Osteocyte (in vitro differentiated cells): ENCODE measurements around the gene PCDHB8. TPM values are rescaled to one million over a fixed set of nuclear protein-coding genes. Genes with fewer than 3 reads are reported as not detected.
"Not testable (repeated sequence)": the region's sequence is repeated elsewhere in the genome, so short reads cannot be mapped to it uniquely, and the experiment has no call there.

Source experiments
- DNase-seq: peaks from one replicate; pipeline ENCODE4 v3.0.0; 2021; ENCODE audit warnings: mixed read lengths; ENCODE audit not compliant: unreplicated experiment; ENCODE audit errors: extremely low spot score
- H3K27ac Mint-ChIP-seq: one replicate; pipeline ENCODE4 v1.8.0; 2021; ENCODE audit warnings: mild to moderate bottlenecking, mixed read lengths; ENCODE audit not compliant: unreplicated experiment
- H3K27me3 Mint-ChIP-seq: one replicate; pipeline ENCODE4 v1.8.0; 2021; ENCODE audit warnings: mixed read lengths; ENCODE audit not compliant: unreplicated experiment
- H3K36me3 Mint-ChIP-seq: one replicate; pipeline ENCODE4 v1.8.0; 2021; ENCODE audit warnings: mixed read lengths; ENCODE audit not compliant: unreplicated experiment
- H3K4me1 Mint-ChIP-seq: one replicate; pipeline ENCODE4 v1.8.0; 2021; ENCODE audit warnings: mixed read lengths; ENCODE audit not compliant: unreplicated experiment
- H3K4me3 Mint-ChIP-seq: one replicate; pipeline ENCODE4 v1.8.0; 2021; ENCODE audit warnings: mild to moderate bottlenecking, moderate library complexity, mixed read lengths; ENCODE audit not compliant: unreplicated experiment
- H3K9me3 Mint-ChIP-seq: one replicate; pipeline ENCODE4 v1.8.0; 2021; ENCODE audit warnings: mixed read lengths; ENCODE audit not compliant: unreplicated experiment
- total RNA-seq: library from RNA; stranded (reverse); gene quantifications from 2 replicates; pipeline ENCODE4 v1.2.1, GENCODE V29; 2021
- TF ChIP-seq, protein P1 (sequence below): fragments of 200-600 bp; sonication (generic); IDR thresholded peaks from 2 replicates; pipeline ENCODE4 v1.5.0; 2021; ENCODE audit warnings: antibody characterized with exemption, mild to moderate bottlenecking, moderate library complexity

Gene PCDHB8
- total RNA-seq, 1 donor from 2014 or later = 0.81 TPM

DNA sequence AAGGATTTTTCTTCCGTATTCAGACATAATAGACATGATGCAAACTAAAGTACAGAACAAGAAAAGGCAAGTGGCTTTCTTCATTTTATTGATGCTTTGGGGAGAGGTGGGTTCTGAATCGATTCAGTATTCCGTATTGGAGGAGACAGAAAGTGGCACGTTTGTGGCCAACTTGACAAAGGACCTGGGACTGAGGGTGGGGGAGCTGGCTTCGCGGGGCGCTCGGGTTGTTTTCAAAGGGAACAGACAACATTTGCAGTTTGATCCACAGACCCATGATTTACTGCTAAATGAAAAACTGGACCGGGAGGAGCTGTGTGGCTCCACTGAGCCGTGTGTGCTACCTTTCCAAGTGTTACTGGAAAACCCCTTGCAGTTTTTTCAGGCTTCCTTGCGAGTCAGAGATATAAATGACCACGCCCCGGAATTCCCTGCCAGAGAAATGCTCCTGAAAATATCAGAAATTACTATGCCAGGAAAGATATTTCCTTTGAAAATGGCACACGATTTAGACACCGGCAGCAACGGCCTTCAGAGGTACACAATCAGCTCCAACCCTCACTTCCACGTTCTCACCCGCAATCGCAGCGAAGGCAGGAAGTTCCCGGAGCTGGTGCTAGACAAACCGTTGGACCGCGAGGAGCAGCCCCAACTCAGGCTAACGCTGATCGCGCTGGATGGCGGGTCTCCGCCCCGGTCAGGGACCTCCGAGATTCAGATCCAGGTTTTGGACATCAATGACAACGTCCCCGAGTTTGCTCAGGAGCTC lies 27.2 kb upstream of the PCDHB8 start:
- H3K36me3 Mint-ChIP-seq = peaks cover 20% of the 10 kb centered on the region
- TF ChIP-seq, protein P1, sequence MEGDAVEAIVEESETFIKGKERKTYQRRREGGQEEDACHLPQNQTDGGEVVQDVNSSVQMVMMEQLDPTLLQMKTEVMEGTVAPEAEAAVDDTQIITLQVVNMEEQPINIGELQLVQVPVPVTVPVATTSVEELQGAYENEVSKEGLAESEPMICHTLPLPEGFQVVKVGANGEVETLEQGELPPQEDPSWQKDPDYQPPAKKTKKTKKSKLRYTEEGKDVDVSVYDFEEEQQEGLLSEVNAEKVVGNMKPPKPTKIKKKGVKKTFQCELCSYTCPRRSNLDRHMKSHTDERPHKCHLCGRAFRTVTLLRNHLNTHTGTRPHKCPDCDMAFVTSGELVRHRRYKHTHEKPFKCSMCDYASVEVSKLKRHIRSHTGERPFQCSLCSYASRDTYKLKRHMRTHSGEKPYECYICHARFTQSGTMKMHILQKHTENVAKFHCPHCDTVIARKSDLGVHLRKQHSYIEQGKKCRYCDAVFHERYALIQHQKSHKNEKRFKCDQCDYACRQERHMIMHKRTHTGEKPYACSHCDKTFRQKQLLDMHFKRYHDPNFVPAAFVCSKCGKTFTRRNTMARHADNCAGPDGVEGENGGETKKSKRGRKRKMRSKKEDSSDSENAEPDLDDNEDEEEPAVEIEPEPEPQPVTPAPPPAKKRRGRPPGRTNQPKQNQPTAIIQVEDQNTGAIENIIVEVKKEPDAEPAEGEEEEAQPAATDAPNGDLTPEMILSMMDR = no peak
- H3K9me3 Mint-ChIP-seq = peaks cover 35% of the 10 kb centered on the region
- H3K4me3 Mint-ChIP-seq = no peak overlapping the region
- DNase-seq = no peak
- no peaks in the 10 kb centered on the region for H3K27me3 Mint-ChIP-seq
- no peaks in the 10 kb centered on the region for H3K4me1 Mint-ChIP-seq
- H3K27ac Mint-ChIP-seq = no peak overlapping the region

DNA sequence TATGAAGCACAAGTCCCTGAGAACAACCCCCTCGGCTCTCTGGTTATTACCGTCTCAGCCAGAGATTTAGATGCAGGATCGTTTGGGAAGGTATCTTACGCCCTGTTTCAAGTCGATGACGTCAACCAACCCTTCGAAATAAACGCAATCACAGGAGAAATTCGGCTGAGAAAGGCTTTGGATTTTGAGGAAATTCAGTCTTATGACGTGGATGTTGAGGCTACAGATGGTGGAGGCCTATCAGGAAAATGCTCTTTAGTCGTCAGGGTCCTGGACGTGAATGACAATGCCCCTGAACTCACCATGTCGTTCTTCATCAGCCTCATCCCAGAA lies 26.6 kb upstream of the PCDHB8 start:
- H3K36me3 Mint-ChIP-seq = peaks cover 20% of the 10 kb centered on the region
- H3K27ac Mint-ChIP-seq = no peak overlapping the region
- no peaks in the 10 kb centered on the region for H3K27me3 Mint-ChIP-seq
- DNase-seq = no peak
- no peak overlapping the region for H3K4me3 Mint-ChIP-seq
- TF ChIP-seq, protein P1 = no peak
- H3K4me1 Mint-ChIP-seq = no peaks in the 10 kb centered on the region
- H3K9me3 Mint-ChIP-seq = peaks cover 32% of the 10 kb centered on the region

DNA sequence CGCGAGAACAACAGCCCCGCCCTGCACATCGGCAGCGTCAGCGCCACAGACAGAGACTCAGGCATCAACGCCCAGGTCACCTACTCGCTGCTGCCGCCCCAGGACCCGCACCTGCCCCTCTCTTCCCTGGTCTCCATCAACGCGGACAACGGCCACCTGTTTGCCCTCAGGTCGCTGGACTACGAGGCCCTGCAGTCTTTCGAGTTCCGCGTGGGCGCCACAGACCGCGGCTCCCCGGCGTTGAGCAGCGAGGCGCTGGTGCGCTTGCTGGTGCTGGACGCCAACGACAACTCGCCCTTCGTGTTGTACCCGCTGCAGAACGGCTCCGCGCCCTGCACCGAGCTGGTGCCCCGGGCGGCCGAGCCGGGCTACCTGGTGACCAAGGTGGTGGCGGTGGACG lies 26.0 kb upstream of the PCDHB8 start:
- H3K36me3 Mint-ChIP-seq = peaks cover 21% of the 10 kb centered on the region
- H3K4me1 Mint-ChIP-seq, H3K27me3 Mint-ChIP-seq, DNase-seq, H3K27ac Mint-ChIP-seq, H3K4me3 Mint-ChIP-seq: not testable (repeated sequence)
- H3K9me3 Mint-ChIP-seq = peaks cover 28% of the 10 kb centered on the region

DNA sequence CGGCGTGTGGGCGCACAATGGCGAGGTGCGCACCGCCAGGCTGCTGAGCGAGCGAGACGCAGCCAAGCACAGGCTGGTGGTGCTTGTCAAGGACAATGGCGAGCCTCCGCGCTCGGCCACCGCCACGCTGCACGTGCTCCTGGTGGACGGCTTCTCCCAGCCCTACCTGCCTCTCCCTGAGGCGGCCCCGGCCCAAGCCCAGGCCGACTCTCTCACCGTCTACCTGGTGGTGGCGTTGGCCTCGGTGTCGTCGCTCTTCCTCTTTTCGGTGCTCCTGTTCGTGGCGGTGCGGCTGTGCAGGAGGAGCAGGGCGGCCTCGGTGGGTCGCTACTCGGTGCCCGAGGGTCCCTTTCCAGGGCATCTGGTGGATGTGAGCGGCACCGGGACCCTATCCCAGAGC lies 25.5 kb upstream of the PCDHB8 start:
- H3K9me3 Mint-ChIP-seq = peaks cover 27% of the 10 kb centered on the region

DNA sequence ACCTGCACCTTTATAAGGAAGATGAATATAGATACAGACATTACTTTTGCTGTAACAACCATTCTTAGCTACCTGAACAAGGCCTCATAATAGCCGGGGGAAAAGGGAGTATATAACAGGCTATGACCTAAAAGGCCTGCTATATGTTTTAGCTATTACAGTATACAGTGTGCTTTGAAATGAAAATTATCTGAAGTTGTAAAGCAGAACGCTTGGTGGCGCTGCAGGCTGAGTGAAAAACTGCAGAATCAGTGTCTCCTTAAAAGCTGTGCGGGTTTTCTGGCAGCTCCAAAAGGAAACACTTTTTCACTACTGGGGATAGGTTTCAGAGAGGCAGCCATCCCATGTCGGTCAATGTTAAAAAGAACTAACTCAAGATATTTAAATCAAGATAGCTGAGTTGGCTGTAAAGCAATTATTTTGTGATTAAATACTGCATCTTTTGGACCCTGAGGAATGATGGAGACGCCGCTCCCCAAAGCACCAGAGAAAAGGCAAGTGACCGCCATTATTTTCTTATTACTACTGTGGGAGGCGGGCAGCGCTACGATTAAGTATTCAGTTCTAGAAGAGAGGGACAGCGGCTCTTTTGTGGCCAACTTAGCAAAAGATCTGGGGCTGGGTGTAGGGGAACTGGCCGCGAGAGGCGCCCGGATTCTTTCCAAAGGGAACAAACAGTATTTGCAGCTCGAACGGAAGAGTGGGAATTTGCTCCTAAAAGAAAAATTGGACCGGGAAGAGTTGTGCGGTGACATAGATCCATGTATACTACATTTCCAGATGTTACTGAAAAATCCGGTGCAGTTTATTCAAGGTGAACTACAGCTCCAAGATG lies 21.8 kb upstream of the PCDHB8 start:
- TF ChIP-seq, protein P1 = no peak
- Mint-ChIP-seq H3K27ac (no peak overlapping the region), H3K36me3 (peaks cover 18% of the 10 kb centered on the region), H3K9me3 (peaks cover 23% of the 10 kb centered on the region), H3K27me3 (no peaks in the 10 kb centered on the region), H3K4me1 (no peaks in the 10 kb centered on the region), H3K4me3 (no peak overlapping the region)
- DNase-seq = no peak

More for the DNA sequence above, 25.5 kb upstream of the PCDHB8 start:
- not testable (repeated sequence) for DNase-seq, H3K27ac Mint-ChIP-seq, H3K27me3 Mint-ChIP-seq, H3K4me1 Mint-ChIP-seq, H3K4me3 Mint-ChIP-seq
- peaks cover 22% of the 10 kb centered on the region for H3K36me3 Mint-ChIP-seq

DNA sequence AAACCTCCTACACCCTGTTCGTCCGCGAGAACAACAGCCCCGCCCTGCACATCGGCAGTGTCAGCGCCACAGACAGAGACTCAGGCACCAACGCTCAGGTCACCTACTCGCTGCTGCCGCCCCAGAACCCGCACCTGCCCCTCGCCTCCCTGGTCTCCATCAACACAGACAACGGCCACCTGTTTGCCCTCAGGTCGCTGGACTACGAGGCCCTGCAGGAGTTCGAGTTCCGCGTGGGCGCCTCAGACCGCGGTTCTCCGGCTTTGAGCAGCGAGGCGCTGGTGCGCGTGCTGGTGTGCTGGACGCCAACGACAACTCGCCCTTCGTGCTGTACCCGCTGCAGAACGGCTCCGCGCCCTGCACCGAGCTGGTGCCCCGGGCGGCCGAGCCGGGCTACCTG lies 20.2 kb upstream of the PCDHB8 start:
- not testable (repeated sequence) for DNase-seq, H3K4me1 Mint-ChIP-seq, H3K4me3 Mint-ChIP-seq, H3K27ac Mint-ChIP-seq, H3K27me3 Mint-ChIP-seq
- Mint-ChIP-seq H3K36me3 (peaks cover 14% of the 10 kb centered on the region), H3K9me3 (peaks cover 36% of the 10 kb centered on the region)

DNA sequence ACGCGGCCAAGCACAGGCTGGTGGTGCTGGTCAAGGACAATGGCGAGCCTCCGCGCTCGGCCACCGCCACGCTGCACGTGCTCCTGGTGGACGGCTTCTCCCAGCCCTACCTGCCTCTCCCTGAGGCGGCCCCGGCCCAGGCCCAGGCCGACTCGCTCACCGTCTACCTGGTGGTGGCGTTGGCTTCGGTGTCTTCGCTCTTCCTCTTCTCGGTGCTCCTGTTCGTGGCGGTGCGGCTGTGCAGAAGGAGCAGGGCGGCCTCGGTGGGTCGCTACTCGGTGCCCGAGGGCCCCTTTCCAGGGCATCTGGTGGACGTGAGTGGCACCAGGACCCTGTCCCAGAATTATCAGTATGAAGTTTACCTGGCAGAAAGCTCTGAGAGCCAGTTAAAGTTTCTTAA lies 19.7 kb upstream of the PCDHB8 start:
- not testable (repeated sequence) for H3K4me1 Mint-ChIP-seq, H3K27ac Mint-ChIP-seq, H3K27me3 Mint-ChIP-seq, H3K4me3 Mint-ChIP-seq, DNase-seq
- peaks cover 34% of the 10 kb centered on the region for H3K9me3 Mint-ChIP-seq
- H3K36me3 Mint-ChIP-seq = peaks cover 12% of the 10 kb centered on the region
